Effector memory CD4-positive, alpha-beta T cell (primary cell): Measurements from ENCODE around the gene TNFRSF8.
"Not testable (repeated sequence)": the region's sequence is repeated elsewhere in the genome, so short reads cannot be mapped to it uniquely, and the experiment has no call there.

Source experiments
- DNase-seq, 3 donors: peaks; one replicate each; pipeline ENCODE4 v3.0.0-alpha.2; 2020
- H3K27ac ChIP-seq: 2 replicates; pipeline ENCODE4 v1.7.0; 2013; ENCODE audit warnings: mild to moderate bottlenecking, low read length, moderate library complexity; ENCODE audit not compliant: insufficient read depth, poor library complexity, severe bottlenecking
- H3K27me3 ChIP-seq: replicated peaks from 2 replicates; pipeline ENCODE4 v1.7.0; 2013; ENCODE audit warnings: mild to moderate bottlenecking, low read length; ENCODE audit not compliant: insufficient read depth, control insufficient read depth, poor library complexity, severe bottlenecking
- H3K36me3 ChIP-seq: 2 replicates; pipeline ENCODE4 v1.7.0; 2013; ENCODE audit warnings: mild to moderate bottlenecking, low read length, moderate library complexity; ENCODE audit not compliant: control insufficient read depth, insufficient read depth
- H3K4me1 ChIP-seq: 2 replicates; pipeline ENCODE4 v1.7.0; 2013; ENCODE audit warnings: low read length, mild to moderate bottlenecking; ENCODE audit not compliant: control insufficient read depth, insufficient read depth, poor library complexity, severe bottlenecking
- H3K4me3 ChIP-seq: 2 replicates; pipeline ENCODE4 v1.7.0; 2013; ENCODE audit warnings: low read length, low read depth, mild to moderate bottlenecking; ENCODE audit not compliant: insufficient read depth, poor library complexity, severe bottlenecking
- H3K9me3 ChIP-seq: 2 replicates; pipeline ENCODE4 v1.7.0; 2013; ENCODE audit warnings: mild to moderate bottlenecking, low read length, moderate library complexity; ENCODE audit not compliant: control insufficient read depth

The TNFRSF8 gene

DNA sequence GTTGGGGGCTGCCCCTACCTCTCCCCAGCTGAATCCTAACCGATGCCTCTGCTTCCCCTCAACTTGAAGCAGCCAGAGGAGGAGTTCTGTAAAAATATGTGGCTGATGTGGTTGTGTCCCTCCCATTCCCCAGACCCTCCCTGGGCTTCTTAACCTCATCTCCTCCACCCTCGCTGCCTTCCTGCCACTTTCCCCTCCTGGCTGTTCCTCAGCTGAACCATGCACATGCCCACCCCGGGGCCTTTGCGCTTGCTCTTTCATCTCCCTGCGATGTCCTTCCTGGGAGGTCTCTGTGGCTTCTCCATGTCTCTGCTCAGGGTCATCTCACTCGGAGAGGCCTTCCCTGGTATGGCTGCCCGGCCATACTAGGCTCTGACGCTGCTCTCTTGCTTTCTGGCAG, 34.9 kb upstream of the TNFRSF8 start:
- Histone ChIP-seq H3K27ac (no peak overlapping the region), H3K36me3 (peaks cover 53% of the 10 kb centered on the region), H3K27me3 (no peaks in the 10 kb centered on the region), H3K9me3 (no peaks in the 10 kb centered on the region), H3K4me3 (no peak overlapping the region), H3K4me1 (no peaks in the 10 kb centered on the region)
- no peak for DNase-seq

DNA sequence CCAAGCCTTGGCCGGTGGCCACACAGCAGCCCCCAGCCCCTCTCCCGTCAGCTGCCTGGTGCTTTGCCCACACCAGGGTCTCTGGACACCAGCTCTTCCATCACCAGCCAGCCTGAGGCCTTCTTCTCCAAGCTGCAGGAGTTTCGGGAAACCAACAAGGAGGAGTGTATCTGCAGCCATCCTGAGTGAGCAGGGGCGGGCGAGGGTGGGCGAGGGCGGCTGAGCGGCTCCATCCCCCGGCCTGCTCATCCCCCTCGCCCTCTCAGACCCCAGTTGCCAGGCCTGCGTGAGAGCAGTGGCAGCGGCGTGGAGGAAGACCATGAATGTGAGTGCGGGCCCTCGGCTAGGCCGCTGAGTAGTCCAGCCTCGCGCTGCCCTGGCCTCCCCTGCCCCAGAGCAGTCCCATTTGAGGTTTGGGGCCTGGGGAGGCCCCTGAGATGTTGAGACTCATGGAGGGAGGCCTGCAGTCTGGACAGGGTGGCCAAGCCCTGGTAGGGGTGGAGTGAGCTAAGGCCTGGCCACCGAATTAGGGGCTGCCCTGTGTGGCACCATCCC, 34.1 kb upstream of the TNFRSF8 start:
- H3K9me3 ChIP-seq, result no peaks in the 10 kb centered on the region
- no peak overlapping the region for H3K27ac ChIP-seq
- no peak overlapping the region for H3K4me3 ChIP-seq
- H3K27me3 ChIP-seq, result no peaks in the 10 kb centered on the region
- no peaks in the 10 kb centered on the region for H3K4me1 ChIP-seq
- DNase-seq, result no peak
- peaks cover 53% of the 10 kb centered on the region for H3K36me3 ChIP-seq

DNA sequence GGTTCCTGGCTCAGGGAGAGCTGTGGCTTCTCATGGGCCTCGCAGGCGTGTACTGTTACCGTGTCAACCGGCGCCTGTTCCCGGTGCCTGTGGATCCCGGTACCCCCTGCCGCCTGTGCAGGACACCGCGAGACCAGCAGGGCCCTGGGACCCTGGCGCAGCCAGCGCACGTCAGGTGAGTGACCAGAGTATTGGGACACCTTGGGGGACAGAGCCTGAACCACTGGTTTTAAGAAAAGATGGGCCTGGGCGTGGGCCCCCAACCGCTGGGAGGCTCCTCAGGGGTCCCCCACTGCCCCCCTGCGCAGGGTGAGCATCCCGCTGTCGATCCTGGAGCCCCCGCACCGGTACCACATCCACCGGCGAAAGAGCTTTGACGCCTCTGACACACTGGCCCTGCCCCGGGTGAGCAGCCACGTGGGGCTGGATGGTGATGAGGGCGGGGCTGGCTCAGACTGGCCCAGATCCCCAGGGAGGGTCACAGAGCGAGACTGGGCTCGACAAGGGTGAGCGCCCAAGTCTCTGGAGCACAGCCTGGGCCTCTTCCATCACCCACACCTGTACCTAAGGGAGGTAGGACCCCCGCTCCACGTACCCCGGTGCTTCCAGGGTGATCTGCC, 33.3 kb upstream of the TNFRSF8 start:
- Histone ChIP-seq H3K27me3 (no peaks in the 10 kb centered on the region), H3K4me1 (no peaks in the 10 kb centered on the region), H3K27ac (no peak overlapping the region), H3K4me3 (no peak overlapping the region), H3K36me3 (peaks cover 53% of the 10 kb centered on the region), H3K9me3 (no peaks in the 10 kb centered on the region)
- DNase-seq, result no peak

DNA sequence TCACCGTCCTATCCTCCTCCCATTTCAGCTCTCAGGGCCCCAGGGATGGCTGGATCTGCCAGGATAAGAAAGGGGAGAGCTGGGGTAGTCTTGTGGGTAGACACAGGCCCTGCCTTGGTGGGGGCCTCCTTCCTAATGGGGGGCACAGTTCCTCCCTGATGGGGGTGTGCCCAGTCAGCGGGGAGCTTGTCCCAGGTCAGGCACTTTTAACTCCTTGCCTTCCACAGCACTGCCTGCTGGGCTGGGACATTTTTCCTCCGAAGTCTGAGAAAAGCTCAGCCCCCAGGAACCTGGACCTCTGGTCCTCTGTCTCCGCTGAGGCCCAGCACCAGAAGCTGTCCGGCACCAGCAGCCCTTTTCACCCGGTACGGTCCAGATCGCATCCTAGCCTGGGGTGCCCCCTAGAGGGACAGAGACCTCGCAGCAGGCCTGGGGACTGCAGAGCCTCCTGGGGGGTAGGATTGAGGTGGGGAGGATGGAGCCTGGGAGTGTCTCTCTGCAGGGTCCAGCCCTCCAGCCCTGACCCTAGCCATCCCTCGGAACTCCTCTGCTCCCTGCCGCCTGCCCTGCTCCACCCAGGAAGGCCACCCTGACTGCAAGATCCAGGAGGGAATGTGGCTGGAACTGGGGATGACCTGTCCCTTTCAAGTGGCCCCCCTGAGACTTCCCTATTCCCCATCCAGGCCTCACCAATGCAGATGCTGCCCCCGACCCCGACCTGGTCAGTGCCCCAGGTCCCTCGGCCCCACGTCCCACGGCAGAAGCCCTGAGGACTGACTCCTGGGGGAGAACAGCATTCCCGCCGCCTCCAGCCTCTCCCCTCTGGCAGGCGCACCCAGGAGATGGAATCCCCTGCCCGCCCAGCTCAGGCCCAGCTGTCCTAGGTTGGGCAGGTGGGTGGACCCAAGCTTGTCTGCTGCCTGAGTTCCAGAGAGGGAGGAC, 31.8 kb upstream of the TNFRSF8 start:
- H3K36me3 ChIP-seq, result peaks cover 44% of the 10 kb centered on the region
- no peak for DNase-seq
- no peak overlapping the region for H3K27ac ChIP-seq
- no peak overlapping the region for H3K4me3 ChIP-seq
- H3K4me1 ChIP-seq, result no peaks in the 10 kb centered on the region
- no peaks in the 10 kb centered on the region for H3K27me3 ChIP-seq
- no peaks in the 10 kb centered on the region for H3K9me3 ChIP-seq

DNA sequence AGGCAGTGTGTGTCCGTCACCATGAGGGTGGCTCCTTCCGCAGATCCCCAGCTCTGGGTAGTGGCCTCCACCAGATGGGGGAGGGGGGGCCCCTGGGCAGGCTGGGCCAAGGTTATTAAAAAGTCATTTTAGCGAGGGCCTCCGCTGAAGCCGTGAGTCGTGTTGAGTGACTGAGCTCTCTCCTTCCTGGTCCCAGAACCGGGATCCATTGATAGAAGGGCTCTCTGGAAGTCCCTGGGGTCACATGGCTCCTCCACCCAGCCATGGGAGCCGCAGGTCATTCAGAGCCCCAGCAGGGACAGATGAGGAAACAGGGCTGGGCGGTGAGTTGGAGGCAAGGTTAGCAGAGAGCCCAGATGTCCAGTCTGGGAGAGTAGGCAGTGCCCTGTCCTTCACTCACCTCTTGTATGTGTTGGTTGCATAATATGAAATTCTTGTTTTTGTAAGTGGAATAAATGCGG, 30.9 kb upstream of the TNFRSF8 start:
- Histone ChIP-seq H3K4me3 (no peak overlapping the region), H3K9me3 (no peaks in the 10 kb centered on the region), H3K36me3 (peaks cover 37% of the 10 kb centered on the region), H3K4me1 (no peaks in the 10 kb centered on the region), H3K27me3 (no peaks in the 10 kb centered on the region), H3K27ac (no peak overlapping the region)
- no peak for DNase-seq

DNA sequence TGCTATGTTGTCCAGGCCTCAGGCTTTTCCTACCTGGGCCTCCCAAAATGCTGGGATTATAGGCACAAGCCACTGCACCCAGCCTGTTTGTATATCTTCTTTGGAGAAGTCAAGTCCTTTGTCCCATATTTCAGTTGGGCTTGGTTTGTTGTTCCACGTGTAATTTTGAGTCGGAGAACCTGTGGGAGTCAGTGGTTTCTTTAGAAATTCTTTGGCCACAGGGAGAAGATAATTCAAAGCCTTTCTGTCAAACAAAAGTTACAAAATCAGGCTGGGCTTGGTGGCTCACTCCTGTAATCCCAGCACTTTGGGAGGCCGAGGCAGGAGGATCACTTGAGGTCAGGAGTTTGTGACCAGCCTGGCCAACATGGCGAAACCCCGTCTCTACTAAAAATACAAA, 29.7 kb upstream of the TNFRSF8 start:
- H3K9me3 ChIP-seq, result not testable (repeated sequence)

DNA sequence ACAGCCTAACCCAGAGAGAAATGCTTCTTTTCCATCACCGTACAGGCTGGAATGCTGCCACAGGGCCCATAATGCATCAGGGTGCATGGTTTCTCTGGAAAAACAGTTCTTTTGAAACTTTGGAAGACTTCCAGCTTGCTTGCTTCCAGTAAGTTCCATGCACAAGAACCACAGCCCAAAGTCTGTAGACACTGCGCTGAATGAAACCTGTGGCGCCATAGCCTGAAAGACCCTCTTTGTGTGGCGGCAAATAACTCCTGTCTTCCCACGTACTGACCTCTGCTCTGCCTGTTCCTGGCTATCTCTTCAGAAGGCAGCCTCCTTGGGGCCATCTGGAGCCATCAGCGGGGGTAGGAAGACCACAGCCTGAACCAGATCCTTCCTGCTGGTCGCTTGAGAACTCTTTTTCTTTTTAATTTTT, 28.7 kb upstream of the TNFRSF8 start:
- no peak overlapping the region for H3K27ac ChIP-seq
- H3K36me3 ChIP-seq, result peaks cover 16% of the 10 kb centered on the region
- no peaks in the 10 kb centered on the region for H3K27me3 ChIP-seq
- no peaks in the 10 kb centered on the region for H3K9me3 ChIP-seq
- DNase-seq, result no peak
- H3K4me1 ChIP-seq, result no peaks in the 10 kb centered on the region
- H3K4me3 ChIP-seq, result no peak overlapping the region

More for the DNA sequence above, 29.7 kb upstream of the TNFRSF8 start:
- H3K4me1 ChIP-seq, DNase-seq, H3K4me3 ChIP-seq, H3K27ac ChIP-seq, H3K27me3 ChIP-seq: not testable (repeated sequence)
- peaks cover 25% of the 10 kb centered on the region for H3K36me3 ChIP-seq

DNA sequence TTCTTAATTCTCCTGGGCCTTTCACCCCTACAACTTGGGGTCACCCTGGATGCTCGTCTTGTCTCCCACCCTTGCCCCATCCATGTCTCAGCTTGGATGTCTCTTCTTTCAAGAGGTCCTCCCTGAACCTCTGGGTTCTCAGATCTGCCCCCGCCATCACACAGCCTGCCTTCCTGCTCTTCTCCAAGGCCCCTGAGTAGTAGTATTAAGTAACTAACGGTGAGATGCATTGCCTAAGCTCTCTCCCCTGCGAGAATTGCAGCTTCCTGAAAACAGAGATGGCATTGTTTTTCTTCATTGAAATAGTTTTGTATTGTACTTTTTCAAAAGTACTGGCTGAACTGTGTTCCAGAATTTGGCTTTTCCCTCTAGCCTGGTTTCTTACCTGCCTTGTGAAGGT, 27.8 kb upstream of the TNFRSF8 start:
- no peaks in the 10 kb centered on the region for H3K9me3 ChIP-seq
- no peak overlapping the region for H3K27ac ChIP-seq
- no peak for DNase-seq
- no peaks in the 10 kb centered on the region for H3K4me1 ChIP-seq
- H3K36me3 ChIP-seq, result peaks cover 7% of the 10 kb centered on the region
- H3K4me3 ChIP-seq, result no peak overlapping the region
- no peaks in the 10 kb centered on the region for H3K27me3 ChIP-seq

DNA sequence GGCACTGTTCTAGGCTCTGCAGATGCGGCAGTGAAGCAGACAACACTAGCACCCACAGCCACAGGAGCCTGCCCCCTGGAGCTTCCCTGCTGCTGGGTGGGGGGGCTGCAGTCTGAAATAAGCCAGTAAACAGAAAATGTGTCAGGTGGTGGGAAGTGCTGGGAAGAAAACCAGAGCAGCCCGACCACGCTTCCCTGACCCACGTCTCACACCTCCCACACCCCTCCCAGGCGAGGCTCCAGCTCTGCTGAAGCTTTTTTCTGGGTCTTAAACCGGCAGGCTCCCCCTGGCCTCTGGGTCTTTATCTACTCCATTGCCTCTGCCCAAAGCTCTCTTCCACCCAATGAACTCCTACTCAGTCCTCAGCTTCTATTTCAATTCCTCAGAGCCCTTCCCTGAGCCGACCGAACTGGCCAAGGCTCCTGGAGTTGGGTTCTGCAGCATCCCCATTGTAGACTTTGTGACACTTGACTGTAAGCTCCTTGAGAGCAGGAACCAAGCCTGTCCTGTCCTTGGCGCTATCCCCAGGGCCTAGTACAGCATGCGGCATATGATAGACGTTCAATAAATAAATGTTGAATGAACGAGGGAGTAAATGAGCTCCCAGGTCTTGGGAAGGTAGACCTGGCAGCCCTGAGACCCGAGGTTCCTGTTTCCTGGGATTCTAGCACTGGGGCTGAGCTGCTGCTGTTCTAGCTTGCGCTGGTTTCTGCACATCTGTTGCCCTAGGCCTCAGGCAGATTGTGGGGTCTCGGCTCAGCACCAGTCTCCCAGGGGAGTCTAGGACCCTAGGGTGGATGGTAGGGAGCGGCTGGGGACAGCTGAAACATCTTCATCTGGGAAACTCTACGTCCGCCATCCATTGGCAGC, 25.4 kb upstream of the TNFRSF8 start:
- Histone ChIP-seq H3K4me1 (no peaks in the 10 kb centered on the region), H3K36me3 (peaks cover 3% of the 10 kb centered on the region), H3K27ac (no peak overlapping the region), H3K9me3 (no peaks in the 10 kb centered on the region), H3K27me3 (no peaks in the 10 kb centered on the region), H3K4me3 (no peak overlapping the region)
- no peak for DNase-seq
